Dermis microvascular lymphatic vessel endothelial cell (primary cell): ENCODE results near the gene CCDC66. TPM values are rescaled to one million over a fixed set of nuclear protein-coding genes. Genes with fewer than 3 reads are reported as not detected.
A peak's percentile ranks its signal among the peaks of the same experiment; 100 is the strongest.
"Not testable (repeated sequence)": the region's sequence is repeated elsewhere in the genome, so short reads cannot be mapped to it uniquely, and the experiment has no call there.

ENCODE experiments used
- DNase-seq, 2 donors: peaks; one replicate each; pipeline versions ENCODE4 v3.0.0 to v3.0.0-alpha.2; 2010; ENCODE audit warnings: low read depth in 2 of 2
- total RNA-seq: library from RNA; depleted of rRNA; stranded (reverse); fragments of >200 nt; gene quantifications from 2 replicates; pipeline ENCODE4 v1.2.1, GENCODE V29; 2014

CCDC66 gene
- total RNA-seq, result 5.9 and 7.8 TPM in 2 replicates

DNA sequence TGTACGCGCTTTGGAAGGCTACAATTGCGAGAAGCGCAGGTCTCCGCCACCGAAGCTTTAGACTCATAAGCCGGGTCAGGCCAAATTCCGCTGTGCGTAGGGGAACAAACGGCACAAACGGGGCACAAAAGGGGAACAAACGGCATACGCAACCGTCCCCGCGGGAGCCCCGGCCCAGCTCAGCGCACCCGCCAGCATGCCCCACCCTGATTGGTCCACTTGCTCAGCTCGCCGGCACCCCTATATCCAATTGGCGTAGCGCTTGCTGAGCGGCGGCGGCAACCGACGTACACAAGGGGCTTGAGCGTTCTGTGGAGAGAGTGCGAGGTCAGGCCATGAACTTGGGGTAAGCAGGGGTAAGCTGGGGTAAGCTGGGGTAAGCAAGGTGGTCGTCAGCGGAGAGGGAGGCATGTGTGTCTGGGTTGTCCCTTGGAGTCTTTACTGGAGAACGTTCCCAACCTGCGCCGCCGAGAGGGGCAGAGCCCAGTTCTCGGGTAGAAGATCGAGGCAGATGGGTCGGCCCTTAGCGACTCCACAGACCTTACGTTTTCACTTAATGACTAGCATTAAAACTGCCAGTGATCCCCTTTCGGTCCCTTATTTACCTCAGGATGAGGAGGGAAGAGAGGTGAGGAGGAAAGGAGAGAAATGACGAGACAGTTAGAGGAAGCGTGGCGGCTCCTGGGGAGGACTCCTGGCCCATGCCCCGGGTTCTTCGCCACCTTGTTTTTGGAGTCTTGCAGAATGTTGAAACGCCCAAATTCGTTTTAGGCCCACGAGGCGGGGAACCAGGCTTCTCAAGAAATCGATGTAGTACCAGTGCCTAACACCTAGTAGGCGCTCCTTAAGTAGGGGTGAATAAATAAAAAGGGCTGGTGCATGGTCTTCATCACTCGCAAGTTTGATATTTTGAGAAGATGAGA, at the start of gene CCDC66:
Gene CCDC66 (plus strand): TSS at position 268 of the 923 bp plus-strand sequence. CDS start 68 bp downstream, at position 336.
- DNase-seq, result peak; percentile 87 to 95

DNA sequence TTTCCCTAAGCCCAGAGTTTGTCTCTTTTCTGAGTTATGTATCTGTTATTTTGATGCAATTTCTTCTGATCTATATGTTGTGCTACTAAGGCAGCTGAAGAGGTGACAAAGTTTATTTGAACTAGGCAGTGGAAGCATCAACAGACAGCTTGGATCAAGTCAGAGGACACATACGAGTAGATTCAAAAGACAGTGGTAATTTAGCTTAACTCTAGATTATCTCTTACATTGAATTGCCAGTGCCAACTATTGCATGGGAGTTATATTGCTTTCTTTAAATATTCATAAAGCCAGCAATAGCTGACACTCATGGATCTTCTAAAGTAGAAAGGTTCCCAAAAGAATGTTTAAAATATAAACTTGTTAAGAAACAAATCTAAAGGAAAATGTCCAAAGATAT, 37.3 kb upstream of the CCDC66 start:
- no peak for DNase-seq

DNA sequence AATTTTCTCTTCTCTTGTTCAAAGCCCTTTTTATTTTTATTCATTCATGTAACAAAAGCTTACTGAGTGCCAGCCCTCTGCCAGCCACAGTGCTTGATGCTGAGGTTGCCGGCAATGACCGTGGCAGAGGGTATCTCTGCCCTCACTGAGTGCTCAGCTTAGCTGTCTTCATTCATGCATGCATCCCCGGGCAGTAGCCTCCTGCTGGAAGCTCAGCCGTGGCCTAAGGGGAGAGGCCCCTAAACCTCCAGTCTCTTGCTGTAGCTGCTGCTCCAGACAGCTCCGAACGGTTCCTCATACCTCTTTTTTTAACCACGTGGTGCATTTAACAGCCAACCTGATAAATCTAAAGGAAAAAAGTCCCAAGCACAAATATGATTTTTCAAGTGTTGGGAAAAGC, 34.6 kb upstream of the CCDC66 start:
- DNase-seq, result no peak

DNA sequence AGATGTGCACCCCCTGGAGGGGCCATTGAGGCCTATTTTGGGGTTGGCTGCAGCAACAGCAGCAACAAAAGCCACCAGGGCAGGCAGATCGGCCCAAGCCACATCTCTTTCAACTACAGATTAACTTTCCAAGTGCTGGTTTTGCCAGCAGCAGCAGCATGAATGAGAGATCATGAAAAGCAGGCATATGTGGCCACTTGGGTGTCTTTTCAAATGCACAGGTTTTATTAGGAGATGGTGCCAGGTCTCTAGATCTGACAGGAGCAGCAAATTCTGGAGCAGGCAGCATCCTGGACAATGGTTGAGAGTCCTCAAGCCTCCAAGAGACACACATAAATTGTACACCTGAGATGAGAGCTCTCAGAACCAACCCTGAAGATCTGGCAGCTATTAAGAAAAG, 31.7 kb upstream of the CCDC66 start:
- no peak for DNase-seq

DNA sequence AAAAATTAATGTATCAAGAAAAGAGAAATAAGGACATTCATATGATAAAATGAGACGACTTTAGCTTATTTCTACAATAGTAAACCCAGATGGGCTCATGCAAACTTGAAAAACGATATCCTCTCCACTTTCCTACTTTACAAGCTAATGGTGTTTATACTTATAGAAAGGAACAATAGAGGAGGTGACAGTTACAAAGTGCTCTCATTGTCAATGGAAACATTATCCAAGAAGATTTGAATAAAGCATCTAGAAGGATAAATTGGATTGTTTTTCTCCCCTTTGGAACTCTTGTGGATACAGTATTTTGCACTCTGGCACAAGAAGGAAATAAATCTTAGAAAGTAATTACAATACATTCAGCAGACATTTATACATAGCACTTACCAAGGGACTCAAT, 20.2 kb upstream of the CCDC66 start:
- no peak for DNase-seq

DNA sequence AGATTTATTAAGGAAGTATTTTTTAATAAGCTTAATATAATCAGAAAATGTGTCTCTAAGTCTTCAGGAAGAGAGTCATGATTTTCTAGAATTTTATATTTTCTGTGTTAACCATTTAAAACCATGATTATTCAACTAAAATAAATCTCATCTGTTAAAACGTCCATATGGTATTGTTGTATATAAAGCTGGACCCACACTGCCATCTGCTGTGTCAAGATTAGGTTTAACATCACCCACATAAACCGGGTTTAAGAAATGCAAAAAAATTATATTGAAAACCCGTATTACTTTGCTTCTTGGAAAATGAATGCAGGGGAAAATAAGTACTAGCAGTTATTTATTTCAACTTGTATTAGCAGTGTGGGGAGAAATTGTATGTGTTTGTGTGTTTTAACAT, 9.5 kb upstream of the CCDC66 start:
- DNase-seq, result no peak

DNA sequence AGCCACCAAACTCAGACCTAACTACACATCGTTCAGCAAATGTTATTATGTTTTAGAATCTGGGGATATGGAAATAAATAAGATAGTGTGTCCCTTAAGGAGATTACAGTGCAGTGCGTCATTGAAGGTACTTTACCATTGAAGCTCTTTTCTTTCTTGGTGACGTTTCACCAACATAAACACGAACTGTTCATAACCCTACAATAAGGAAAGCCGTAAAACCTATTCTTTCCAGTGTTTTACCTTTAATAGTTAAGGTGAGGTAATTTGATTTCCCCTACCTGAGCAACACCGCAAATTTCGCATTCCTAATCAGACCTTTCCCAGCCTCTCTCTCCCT, 826 bp downstream of the CCDC66 start:
- no peak for DNase-seq

DNA sequence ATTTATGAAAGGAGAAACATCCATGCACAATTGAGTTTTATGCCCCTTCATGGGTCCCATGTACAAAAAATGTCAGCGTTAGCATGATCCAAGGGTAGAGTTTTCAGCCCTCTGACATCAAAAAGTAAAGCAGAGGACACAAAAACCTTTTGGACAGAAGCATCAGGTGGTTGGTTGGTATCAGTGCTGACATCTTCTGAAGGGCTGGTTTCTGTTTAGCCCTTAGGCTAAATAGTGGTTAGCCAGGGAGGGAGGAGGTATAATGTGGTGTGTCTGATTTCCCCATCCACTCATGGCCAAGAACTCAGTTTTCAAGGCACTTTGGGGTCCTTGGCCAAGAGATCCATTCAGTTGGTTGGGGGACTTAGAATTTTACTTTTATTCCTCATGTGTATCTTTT, 16.5 kb downstream of the CCDC66 start:
- DNase-seq, result no peak

DNA sequence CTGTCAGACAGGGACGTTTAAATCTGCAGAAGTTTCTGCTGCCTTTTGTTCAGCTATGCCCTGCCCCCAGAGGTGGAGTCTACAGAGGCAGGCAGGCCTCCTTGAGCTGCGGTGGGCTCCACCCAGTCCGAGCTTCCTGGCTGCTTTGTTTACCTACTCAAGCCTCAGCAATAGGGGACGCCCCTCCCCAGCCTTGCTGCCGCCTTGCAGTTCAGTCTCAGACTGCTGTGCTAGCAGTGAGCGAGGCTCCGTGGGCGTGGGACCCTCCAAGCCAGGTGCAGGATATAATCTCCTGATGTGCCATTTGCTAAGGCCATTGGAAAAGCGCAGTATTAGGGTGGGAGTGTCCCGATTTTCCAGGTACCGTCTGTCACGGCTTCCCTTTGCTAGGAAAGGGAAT, 25.0 kb downstream of the CCDC66 start:
- not testable (repeated sequence) for DNase-seq

DNA sequence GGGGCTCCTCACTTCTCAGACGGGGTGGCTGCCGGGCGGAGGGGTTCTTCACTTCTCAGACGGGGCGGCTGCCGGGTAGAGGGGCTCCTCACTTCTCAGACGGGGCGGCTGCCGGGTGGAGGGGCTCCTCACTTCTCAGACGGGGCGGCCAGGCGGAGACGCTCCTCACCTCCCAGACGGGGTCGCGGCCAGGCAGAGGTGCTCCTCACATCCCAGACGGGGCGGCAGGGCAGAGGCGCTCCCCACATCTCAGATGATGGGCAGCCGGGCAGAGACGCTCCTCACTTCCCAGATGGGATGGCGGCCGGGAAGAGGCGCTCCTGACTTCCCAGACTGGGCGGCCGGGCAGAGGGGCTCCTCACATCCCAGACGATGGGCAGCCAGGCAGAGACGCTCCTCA, 27.3 kb downstream of the CCDC66 start:
- not testable (repeated sequence) for DNase-seq

DNA sequence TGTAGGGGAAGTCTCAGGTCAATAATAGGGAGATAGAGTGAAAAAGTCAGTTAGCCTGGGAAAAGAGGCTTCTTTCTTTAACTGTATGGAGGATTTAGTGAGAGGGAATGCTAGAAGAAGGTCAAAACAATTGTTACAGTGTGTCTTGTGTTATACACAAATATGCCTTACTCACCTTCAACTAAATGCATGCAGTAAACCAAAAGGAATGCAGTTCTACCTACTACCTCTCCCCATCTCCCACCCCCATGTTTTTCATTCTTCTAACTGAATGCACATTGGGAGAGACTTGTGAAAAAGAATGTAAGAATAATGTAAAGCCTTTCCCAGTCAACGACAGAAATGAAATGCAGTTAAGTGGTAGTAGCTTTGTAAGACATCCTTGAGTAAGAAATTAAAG, 33.8 kb downstream of the CCDC66 start:
- no peak for DNase-seq

DNA sequence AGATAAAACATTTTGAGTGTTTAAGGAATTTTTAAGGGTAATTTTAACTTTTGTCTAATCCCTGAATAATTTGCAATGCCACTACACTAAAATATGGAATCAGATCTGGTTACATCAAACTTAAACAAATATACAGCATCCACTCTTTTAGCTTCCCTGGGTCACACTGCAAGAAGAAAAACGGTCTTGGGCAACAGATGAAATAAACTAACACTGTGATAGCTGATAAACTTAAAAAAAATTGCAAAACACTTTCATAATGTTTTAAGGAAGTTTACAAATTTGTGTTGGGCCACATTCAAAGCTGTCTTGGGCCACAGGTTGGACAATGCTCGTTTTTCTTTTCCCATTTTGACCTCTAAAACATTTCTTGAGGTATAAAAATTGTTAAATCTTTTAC, 34.3 kb downstream of the CCDC66 start:
- DNase-seq, result no peak

DNA sequence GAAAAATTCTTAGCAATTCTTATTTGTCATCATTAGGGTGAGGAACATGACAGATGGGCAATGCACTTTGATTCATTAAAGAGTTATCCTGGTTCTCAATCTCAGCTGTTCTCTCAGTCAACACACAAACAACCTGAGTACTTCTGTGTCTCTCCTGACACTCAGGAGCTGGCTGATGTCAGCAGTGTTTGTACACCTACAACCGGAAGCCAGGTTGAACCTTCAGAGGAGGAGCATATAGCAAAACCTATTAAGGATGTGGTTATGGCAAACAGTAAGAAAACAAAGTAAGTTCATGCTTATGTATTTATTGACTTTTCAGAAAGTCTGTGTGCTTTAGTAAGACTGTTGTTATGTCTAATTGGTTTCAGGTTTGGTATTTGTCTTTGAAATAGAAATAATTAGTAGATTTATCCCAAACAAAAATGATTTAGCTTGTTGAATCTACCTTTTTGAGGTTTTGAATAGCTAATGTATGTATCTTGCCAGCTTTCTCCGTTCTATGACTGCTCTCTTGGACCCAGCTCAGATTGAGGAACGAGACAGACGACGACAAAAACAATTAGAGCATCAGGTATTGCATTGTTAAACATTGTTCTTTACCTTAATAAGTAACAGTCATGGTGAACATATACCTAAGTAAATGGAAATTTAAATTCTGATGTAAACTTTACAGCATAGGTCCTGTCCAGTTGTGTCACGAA, 36.6 kb downstream of the CCDC66 start:
- no peak for DNase-seq

DNA sequence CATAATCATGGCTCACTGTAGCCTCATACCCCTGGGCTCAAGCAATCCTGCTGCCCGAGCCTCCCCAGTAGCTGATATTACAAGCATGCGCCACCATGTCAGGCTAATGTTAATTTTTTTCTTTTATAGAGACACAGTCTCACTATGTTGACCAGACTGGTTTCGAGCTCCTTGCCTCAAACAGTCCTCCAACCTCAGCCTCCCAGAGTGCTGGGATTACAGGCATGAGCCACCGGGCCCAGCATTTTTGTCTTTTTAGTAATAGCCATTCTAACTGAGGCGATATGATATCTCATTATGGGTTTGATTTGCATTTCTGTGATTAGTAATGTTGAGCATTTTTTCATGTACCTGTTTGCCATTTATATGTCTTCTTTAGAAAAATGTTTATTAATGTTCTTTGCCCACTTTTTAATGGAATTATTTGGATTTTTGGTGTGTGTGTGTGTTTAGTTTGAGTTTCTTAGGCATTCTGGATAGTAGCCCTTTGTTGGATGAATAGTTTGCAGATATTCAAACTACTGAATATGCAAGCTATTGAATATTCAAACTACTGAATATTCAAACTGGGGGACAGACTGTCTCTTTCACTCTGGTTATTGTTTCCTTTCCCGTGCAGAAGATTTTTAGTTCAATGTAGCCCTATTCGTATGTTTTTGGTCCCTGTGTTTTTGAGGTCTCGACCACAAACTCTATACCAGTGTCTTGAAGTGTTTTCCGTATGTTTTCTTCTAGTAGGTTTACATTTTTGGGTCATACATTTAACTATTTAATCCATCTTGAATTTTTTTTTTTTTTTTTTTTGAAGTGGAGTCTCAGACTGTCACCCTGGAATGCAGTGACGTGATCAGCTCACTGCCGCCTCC, 39.2 kb downstream of the CCDC66 start:
- DNase-seq, result no peak

DNA sequence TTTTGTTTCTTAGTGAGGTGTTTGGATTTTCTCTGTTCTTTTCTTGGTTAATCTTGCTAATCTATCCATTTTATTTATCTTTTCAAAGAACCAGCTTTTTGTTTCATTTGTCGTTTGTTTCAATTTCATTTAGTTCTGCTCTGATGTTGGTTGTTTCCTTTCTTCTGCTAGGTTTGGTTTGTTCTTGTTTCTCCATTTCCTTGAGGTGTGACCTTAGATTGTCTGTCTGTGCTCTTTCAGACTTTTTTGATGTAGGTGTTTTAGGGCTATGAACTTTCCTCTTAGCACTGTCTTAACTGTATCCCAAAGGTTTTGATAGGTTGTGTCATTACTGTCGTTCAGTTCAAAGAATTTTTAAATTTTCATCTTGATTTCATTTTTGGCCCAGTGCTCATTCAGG, 51.5 kb downstream of the CCDC66 start:
- not testable (repeated sequence) for DNase-seq

DNA sequence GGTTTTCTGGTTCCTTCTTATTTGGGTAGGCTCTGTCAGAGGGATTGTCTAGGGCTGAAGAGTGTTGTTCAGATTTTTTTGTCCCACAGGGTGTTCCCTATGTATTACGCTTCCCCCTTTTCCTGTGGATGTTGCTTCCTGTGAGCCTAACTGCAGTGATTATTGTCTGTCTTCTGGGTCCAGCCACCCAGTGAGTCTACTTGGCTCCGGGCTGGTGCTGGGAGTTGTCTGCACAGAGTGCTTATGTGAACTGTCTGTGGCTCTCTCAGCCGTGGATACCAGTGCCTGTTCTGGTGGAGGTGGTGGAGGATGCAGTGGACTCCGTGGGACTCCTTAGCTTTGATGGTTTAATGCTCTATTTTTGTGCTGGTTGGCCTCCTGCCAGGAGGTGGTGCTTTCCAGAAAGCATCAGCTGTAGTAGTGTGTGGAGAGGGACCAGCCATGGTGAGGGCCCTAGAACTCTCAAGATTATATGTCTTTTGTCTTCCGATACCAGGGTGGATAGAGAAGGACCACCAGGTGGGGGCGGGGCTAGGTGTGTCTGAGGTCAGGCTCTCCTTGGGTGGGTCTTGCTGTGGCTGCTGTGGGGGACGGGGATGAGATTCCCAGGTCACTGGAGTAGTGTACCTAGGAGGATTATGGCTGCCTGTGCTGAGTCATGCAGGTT, 53.8 kb downstream of the CCDC66 start:
- peak in 1 of 2 donors; percentile 22 for DNase-seq

DNA sequence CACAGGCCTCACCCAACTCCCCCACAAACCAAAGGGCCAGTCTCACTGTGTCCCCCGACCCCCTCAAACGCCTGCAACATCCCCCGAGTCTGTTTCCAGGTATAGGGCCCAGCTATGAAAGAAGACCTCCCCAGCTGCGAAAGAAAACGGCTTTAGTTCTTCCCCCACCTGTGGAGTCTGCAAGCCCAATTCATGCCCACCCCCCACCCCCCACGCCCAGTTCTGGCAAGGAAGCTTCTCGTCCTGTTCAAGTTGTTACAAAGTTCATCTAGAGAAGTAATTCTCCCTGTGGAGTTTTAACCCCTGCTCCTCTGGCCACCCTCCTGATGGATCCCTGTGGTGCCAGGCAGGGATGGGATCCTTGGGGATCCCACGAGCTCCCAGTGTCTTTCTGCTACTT, 54.4 kb downstream of the CCDC66 start:
- no peak for DNase-seq

DNA sequence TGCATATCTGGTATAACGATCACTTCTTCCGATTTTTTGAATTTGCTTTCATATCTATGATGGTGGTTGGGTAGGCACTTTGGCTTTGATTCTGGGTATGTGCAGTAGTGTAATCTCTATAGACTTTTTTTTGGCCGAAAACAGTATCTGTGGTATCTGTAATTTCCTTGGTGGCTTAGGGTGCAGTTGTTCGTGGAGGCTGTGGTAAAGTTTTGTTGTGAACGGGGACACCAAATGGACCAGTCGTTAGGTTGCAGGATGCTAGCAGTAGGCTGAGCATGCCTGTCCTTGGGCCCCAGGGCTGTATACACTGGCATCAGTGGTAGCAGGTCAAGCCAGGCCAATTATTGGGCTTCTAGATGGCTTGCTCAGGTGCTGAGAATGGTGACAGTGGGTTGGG, 55.2 kb downstream of the CCDC66 start:
- DNase-seq, result no peak

DNA sequence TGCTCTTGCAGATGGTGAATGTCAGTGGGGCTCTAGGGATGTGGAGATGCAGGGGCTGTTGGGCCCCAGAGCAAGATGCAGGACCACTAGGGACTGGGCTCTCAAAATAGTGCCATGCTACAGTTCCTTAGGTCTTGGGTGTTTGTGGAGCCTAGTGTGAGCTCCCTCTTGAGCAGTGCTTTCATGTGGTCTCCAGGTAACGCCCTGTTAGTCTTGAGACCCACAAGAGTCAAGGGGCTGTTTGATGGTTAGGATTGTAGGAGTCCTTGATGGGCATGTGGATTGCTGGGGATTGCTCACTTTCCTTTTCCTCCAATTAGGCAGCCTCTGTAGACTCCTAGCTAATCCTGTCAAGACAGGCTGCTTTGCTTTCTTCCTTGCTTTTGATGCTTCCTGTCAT, 56.0 kb downstream of the CCDC66 start:
- DNase-seq, result no peak

DNA sequence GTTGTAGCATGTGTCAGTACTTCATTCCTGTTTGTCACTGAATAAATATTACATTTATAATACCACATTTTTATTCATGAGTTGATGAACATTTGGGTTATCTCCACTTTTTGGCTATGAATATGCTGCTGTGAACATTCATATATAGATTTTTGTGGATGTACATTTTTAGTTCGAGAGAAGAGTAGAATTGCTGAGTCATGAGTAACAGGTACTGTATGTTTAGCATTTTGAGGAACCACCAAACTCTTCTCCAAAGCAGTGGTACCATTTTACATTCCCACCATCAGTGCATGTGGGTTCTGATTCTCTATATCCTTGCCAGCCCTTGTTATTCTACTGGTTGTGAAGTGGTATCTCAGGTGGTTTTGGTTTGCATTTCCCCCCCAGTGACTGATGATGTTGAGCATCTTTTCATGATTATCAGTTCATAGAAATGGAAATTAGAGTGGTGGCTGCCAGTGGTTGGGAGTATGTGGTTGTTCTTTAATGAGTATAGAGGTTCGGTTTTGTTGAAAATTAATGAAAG, 59.6 kb downstream of the CCDC66 start:
- DNase-seq, result no peak

DNA sequence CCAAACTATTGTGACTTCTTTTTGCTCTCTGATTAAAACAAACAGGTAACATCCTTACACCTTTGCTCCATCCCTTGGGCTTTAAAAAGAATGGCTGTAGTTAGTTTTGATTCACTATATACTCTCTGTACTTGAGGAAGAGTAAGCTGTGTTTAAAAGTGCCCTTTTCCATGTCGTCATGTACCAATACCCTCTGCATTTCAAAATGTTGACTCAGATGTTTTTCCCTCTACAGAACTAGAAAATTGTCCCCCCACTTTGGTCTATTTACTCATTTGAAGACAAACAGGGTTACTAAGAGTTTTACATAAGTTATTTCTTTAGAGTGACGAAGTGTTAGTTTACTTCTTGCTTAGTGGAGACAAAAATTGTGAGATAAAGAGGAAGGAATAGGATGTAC, 63.4 kb downstream of the CCDC66 start:
- DNase-seq, result no peak
